GM12878 (cell line): ENCODE measurements around the gene DDX27. TPM values are rescaled to one million over a fixed set of nuclear protein-coding genes. Genes with fewer than 3 reads are reported as not detected.

Source experiments
- ATAC-seq: fragments of 200-7000 bp; cut with Tn5 transposase; 3 replicates; pipeline ENCODE4 v1.9.1; 2020; ENCODE audit warnings: mild to moderate bottlenecking, moderate library complexity
- BruUV-seq: library from RNA; stranded (reverse); fragments of 400-500 nt; replicated peaks from 2 replicates; lab custom pipeline; 2021; lab: Mats Ljungman, UMichigan
- CTCF ChIA-PET: fragments of 300-600 bp; sonication (Branson Sonifier 250); formaldehyde crosslinking; extraction: SDS; loops from one replicate; lab custom pipeline; 2021; ENCODE audit warnings: inconsistent platforms; lab: Yijun Ruan, JAX
- POLR2A ChIA-PET: fragments of 350-600 bp; formaldehyde crosslinking; extraction: SDS; loops from one replicate; lab custom pipeline; 2021; ENCODE audit warnings: inconsistent platforms; lab: Charles Lee
- RAD21 ChIA-PET: fragments of 300-600 bp; sonication (Branson Sonifier 250); formaldehyde crosslinking; loops from one replicate; lab custom pipeline; 2023; ENCODE audit warnings: antibody characterized with exemption; ENCODE audit not compliant: unreplicated experiment; lab: Charles Lee
- SMC1A ChIA-PET: fragments of 300-600 bp; sonication (Branson Sonifier 250); formaldehyde crosslinking; loops from one replicate; lab custom pipeline; 2023; ENCODE audit not compliant: unreplicated experiment, uncharacterized antibody; lab: Charles Lee
- DNase-seq: peaks from one replicate; pipeline ENCODE4 v3.0.0-alpha.2; 2011; ENCODE audit warnings: low read depth, low spot score
- FAIRE-seq: peaks from 3 replicates; lab custom pipeline; 2011; peaks lifted over from hg19 to GRCh38; lab: Jason Lieb, UNC
- H2AFZ ChIP-seq: 2 replicates; pipeline ENCODE4 v1.6.0; 2011; ENCODE audit warnings: low read depth, low read length, control low read depth; ENCODE audit not compliant: control insufficient read depth
- H3K27ac ChIP-seq: 2 replicates; pipeline ENCODE4 v1.5.1; 2011; ENCODE audit warnings: control low read depth; ENCODE audit not compliant: control insufficient read depth, insufficient read depth
- H3K27me3 ChIP-seq, 2 experiments: replicated peaks in 1 of 2; 2 replicates each; pipeline versions ENCODE4 v1.6.0 to v1.6.1; 2011; ENCODE audit warnings: low read length in 1 of 2; ENCODE audit not compliant: control insufficient read depth in 2 of 2, insufficient read depth in 2 of 2
- H3K36me3 ChIP-seq, 2 experiments: 2 replicates each; pipeline ENCODE4 v1.5.1; 2011; ENCODE audit warnings: low read length in 1 of 2; ENCODE audit not compliant: control insufficient read depth in 2 of 2, insufficient read depth in 2 of 2
- H3K4me1 ChIP-seq: 2 replicates; pipeline ENCODE4 v1.6.1; 2011; ENCODE audit warnings: mild to moderate bottlenecking, low read length, moderate library complexity, mixed read lengths; ENCODE audit not compliant: control insufficient read depth, insufficient read depth
- H3K4me2 ChIP-seq: 2 replicates; pipeline ENCODE4 v1.6.0; 2011; ENCODE audit warnings: control low read depth; ENCODE audit not compliant: control insufficient read depth, insufficient read depth
- H3K4me3 ChIP-seq: fragments of 200-600 bp; sonication (generic); 2 replicates; pipeline ENCODE4 v1.5.1; 2016
- H3K79me2 ChIP-seq: 2 replicates; pipeline ENCODE4 v1.6.0; 2011; ENCODE audit warnings: low read length; ENCODE audit not compliant: control insufficient read depth, insufficient read depth
- H3K9ac ChIP-seq: 2 replicates; pipeline ENCODE4 v1.8.0; 2011; ENCODE audit warnings: low read length, control low read depth, mixed read lengths; ENCODE audit not compliant: control insufficient read depth, insufficient read depth
- H3K9me3 ChIP-seq: replicated peaks from 3 replicates; pipeline ENCODE4 v1.5.1; 2011; ENCODE audit warnings: mild to moderate bottlenecking, low read length; ENCODE audit not compliant: control insufficient read depth, insufficient read depth
- H4K20me1 ChIP-seq: 2 replicates; pipeline ENCODE4 v1.6.0; 2011; ENCODE audit not compliant: control insufficient read depth, insufficient read depth
- CEBPB ChIP-seq, 2 experiments: fragments of 150-350 bp in 1 of 2; IDR thresholded peaks; 2 replicates each; pipeline ENCODE4 v1.6.1; 2012 to 2014; ENCODE audit warnings: low read depth in 2 of 2, low read length in 2 of 2, borderline replicate concordance in 1 of 2, inconsistent platforms in 1 of 2
- CHD4 ChIP-seq: fragments of 200-600 bp; sonication (generic); IDR thresholded peaks from 2 replicates; pipeline ENCODE4 v1.6.1; 2016; ENCODE audit warnings: mild to moderate bottlenecking
- FOXM1 ChIP-seq: IDR thresholded peaks from 2 replicates; pipeline ENCODE4 v1.6.1; 2012; ENCODE audit warnings: low read depth, mild to moderate bottlenecking, inconsistent platforms, low read length, moderate library complexity
- HDAC6 ChIP-seq: fragments of 200-600 bp; sonication (generic); IDR thresholded peaks from one replicate; pipeline ENCODE4 v1.8.0; 2017; ENCODE audit warnings: antibody characterized with exemption; ENCODE audit not compliant: unreplicated experiment
- HSF1 ChIP-seq: fragments of 150-350 bp; IDR thresholded peaks from 2 replicates; pipeline ENCODE4 v1.6.1; 2014; ENCODE audit warnings: mild to moderate bottlenecking, low read depth, low read length
- POLR2A ChIP-seq: IDR thresholded peaks from 2 replicates; pipeline ENCODE4 v1.6.1; 2011; ENCODE audit warnings: low read depth, mild to moderate bottlenecking, low read length
- POLR2AphosphoS5 ChIP-seq: IDR thresholded peaks from 2 replicates; pipeline ENCODE4 v1.6.1; 2011; ENCODE audit warnings: mild to moderate bottlenecking, low read length, inconsistent platforms
- POU2F2 ChIP-seq: IDR thresholded peaks from 3 replicates; pipeline ENCODE4 v1.6.1; 2011; ENCODE audit warnings: low read depth, mild to moderate bottlenecking, low read length, borderline replicate concordance
- RAD21 ChIP-seq: IDR thresholded peaks from 2 replicates; pipeline ENCODE4 v1.6.1; 2011; ENCODE audit warnings: mild to moderate bottlenecking, low read depth, low read length, moderate library complexity; ENCODE audit not compliant: insufficient read depth
- SMAD1 ChIP-seq: fragments of 450-650 bp; IDR thresholded peaks from 2 replicates; pipeline ENCODE4 v1.6.1; 2018; ENCODE audit warnings: mild to moderate bottlenecking, low read depth; ENCODE audit not compliant: partially characterized antibody
- SMAD5 ChIP-seq: IDR thresholded peaks from 2 replicates; pipeline ENCODE4 v1.6.1; 2016; ENCODE audit warnings: antibody characterized with exemption, low read depth
- STAT1 ChIP-seq: fragments of 450-650 bp; conservative IDR thresholded peaks from 2 replicates; pipeline ENCODE4 v1.6.1; 2014; ENCODE audit warnings: antibody characterized with exemption, mild to moderate bottlenecking
- TCF7 ChIP-seq: IDR thresholded peaks from 2 replicates; pipeline ENCODE4 v1.6.1; 2014; ENCODE audit warnings: antibody characterized with exemption, borderline replicate concordance
- ZBED1 ChIP-seq: IDR thresholded peaks from 2 replicates; pipeline ENCODE4 v1.6.1; 2016; ENCODE audit warnings: borderline replicate concordance
- WGBS: methylation state at CpG from one replicate; pipeline ENCODE4 v1.1.6; 2016; ENCODE audit warnings: low lambda C conversion rate; ENCODE audit not compliant: insufficient replicate concordance, insufficient coverage; ENCODE audit errors: missing lambda C conversion rate; 5-methylcytosine and 5-hydroxymethylcytosine counted together
- in situ Hi-C: fragments of 300-500 bp; cut with MboI; formaldehyde crosslinking; loops from 9 replicates; pipeline ENCODE4 v1.14.3; 2018; ENCODE audit warnings: mixed read lengths
- intact Hi-C: fragments of 100-400 bp; cut with micrococcal nuclease; formaldehyde crosslinking; loops from one replicate; pipeline ENCODE4 v1.14.2; 2022; ENCODE audit not compliant: unreplicated experiment
- polyA plus RNA-seq, 11 experiments: library from polyadenylated mRNA; depleted of rRNA in 4 of 11; unstranded in 6 of 11; stranded (reverse) in 5 of 11; fragments of >200 nt; fragmentation: Nextera tagmentation in 4 of 11; fragmentation: Illumina TruSeq in 1 of 11; extraction: Ambion mirVana in 4 of 11; extraction: Trizol in 1 of 11; gene quantifications; 1 replicate in 1 of 11; 2 replicates in 10 of 11; pipeline versions ENCODE4 v1.2.1 to v1.2.3, GENCODE V29; 2011 to 2016; ENCODE audit warnings: inconsistent platforms in 2 of 11, missing spikeins in 2 of 11, low read depth in 1 of 11
- total RNA-seq, 4 experiments: library from RNA; depleted of rRNA in 3 of 4; stranded (reverse); fragments of >200 nt in 3 of 4; fragmentation: Illumina TruSeq in 1 of 4; extraction: Trizol in 1 of 4; gene quantifications; 2 replicates each; pipeline versions ENCODE4 v1.2.1 to v1.2.3, GENCODE V29; 2013 to 2021

Gene DDX27
- total and polyA plus RNA-seq, 10 of the 15 experiments (the other 5 are each of a cell fraction or from before 2014, with no cell fraction given): 19.8 to 78.8 (median 54.9) TPM

- Histone ChIP-seq H3K4me3 (peak overlapping the region; percentile 95), H2AFZ (no peak overlapping the region), H3K9me3 (peaks cover 40% of the 10 kb centered on the region), H3K79me2 (peaks cover 94% of the 10 kb centered on the region), H4K20me1 (peaks cover 34% of the 10 kb centered on the region), H3K4me1 (peaks cover 7% of the 10 kb centered on the region), H3K4me2 (peak overlapping the region; percentile 74), H3K27me3 (no peaks in the 10 kb centered on the region), H3K9ac (peak overlapping the region; percentile 98), H3K27ac (peak overlapping the region; percentile 2; the same call in 1 of the 2 replicates), H3K36me3 (peaks cover 41 to 70% of the 10 kb centered on the region in 2 experiments)
- WGBS: 6% methylated on average over 20 of the region's 20 CpGs
- no peak for ATAC-seq
- SMC1A ChIA-PET: interaction anchor here (0.6 to 3.3 kb wide), 6 partner anchors 12 to 1939 kb away, joined by 3 to 21 read pairs (median 6); no protein-coding TSS in a partner anchor
- intact Hi-C loops: no loop called here
- CTCF ChIA-PET: interaction anchor here (0.6 to 3.6 kb wide), 8 partner anchors 9 to 534 kb away, joined by 3 to 14 read pairs (median 3); no protein-coding TSS in a partner anchor
- no TSS peak for BruUV-seq
- DNase-seq: no peak
- RAD21 ChIA-PET: interaction anchor here (0.9 to 1.4 kb wide), 4 partner anchors 15 to 232 kb away, joined by 3 to 6 read pairs (median 4); no protein-coding TSS in a partner anchor
- peak; percentile 5; the same call in 1 of the 3 replicates for TF ChIP-seq POU2F2
- TF ChIP-seq SMAD1: no peak
- TF ChIP-seq ZBED1: 0 out of 2 replicates have a peak, but pooled peaks have one; percentile 41
- no peak for TF ChIP-seq CEBPB (IDR thresholded peaks at IDR 0.05; ENCODE audit: borderline replicate concordance in 1 of 2, low read depth in 2 of 2, low read length in 2 of 2)
- TF ChIP-seq STAT1: no peak
- 0 out of 2 replicates have a peak, but pooled peaks have one; percentile 13 for TF ChIP-seq TCF7
- peak; percentile 73 for TF ChIP-seq POLR2AphosphoS5
- no peak for TF ChIP-seq CHD4
- no peak for TF ChIP-seq HSF1
- no peak for TF ChIP-seq RAD21
- peak; percentile 29; the same call in 1 of the 2 replicates for TF ChIP-seq SMAD5
- 0 out of 2 replicates have a peak, but pooled peaks have one; percentile 27 for TF ChIP-seq FOXM1
- TF ChIP-seq POLR2A: peak; percentile 65
- TF ChIP-seq HDAC6: peak; percentile 58
- FAIRE-seq: no peak
- in situ Hi-C loops: no loop called here
- POLR2A ChIA-PET: interaction anchor here (0.6 to 4.0 kb wide), 10 partner anchors 8 to 530 kb away, joined by 3 to 25 read pairs (median 4); partner anchors contain the start of gene SLC9A8
Observed at GRCh38 chr20:49282584-49283171, 63.5 kb downstream of the DDX27 start.
